HK-2 (cell line): ENCODE data around the gene ADK.
"Not testable (repeated sequence)": the region's sequence is repeated elsewhere in the genome, so short reads cannot be mapped to it uniquely, and the experiment has no call there.

Experiments
- DNase-seq: peaks from one replicate; pipeline ENCODE4 v3.0.0-alpha.2; 2018; ENCODE audit not compliant: unreplicated experiment

Gene ADK

GRCh38 chr10:74300074-74300621 is 149.1 kb downstream of the ADK start:
- not testable (repeated sequence) for DNase-seq

- no peak for DNase-seq
Measured at GRCh38 chr10:74300666-74301065, 149.6 kb downstream of the ADK start.

- no peak for DNase-seq
Measured at GRCh38 chr10:74305730-74306129, 154.7 kb downstream of the ADK start.

GRCh38 chr10:74306227-74306982 is 155.4 kb downstream of the ADK start:
- DNase-seq = no peak

GRCh38 chr10:74307061-74307651 is 156.1 kb downstream of the ADK start:
- no peak for DNase-seq

GRCh38 chr10:74310652-74311257 is 159.7 kb downstream of the ADK start:
- DNase-seq = no peak

GRCh38 chr10:74314166-74314565 is 163.1 kb downstream of the ADK start:
- DNase-seq = no peak

- DNase-seq = no peak
Measured at GRCh38 chr10:74320026-74320425, 169.0 kb downstream of the ADK start.

- DNase-seq = no peak
Measured at GRCh38 chr10:74320717-74321116, 169.7 kb downstream of the ADK start.

GRCh38 chr10:74322141-74322540 is 171.1 kb downstream of the ADK start:
- DNase-seq = no peak

GRCh38 chr10:74322565-74322964 is 171.5 kb downstream of the ADK start:
- no peak for DNase-seq

- no peak for DNase-seq
Measured at GRCh38 chr10:74328388-74328787, 177.4 kb downstream of the ADK start.

- peak; percentile 11 for DNase-seq
Measured at GRCh38 chr10:74329873-74330272, 178.9 kb downstream of the ADK start.

- no peak for DNase-seq
Measured at GRCh38 chr10:74330646-74331045, 179.6 kb downstream of the ADK start.

GRCh38 chr10:74332398-74332797 is 181.4 kb downstream of the ADK start:
- DNase-seq = no peak

GRCh38 chr10:74333174-74333573 is 182.2 kb downstream of the ADK start:
- no peak for DNase-seq

- DNase-seq = no peak
Measured at GRCh38 chr10:74334221-74334620, 183.2 kb downstream of the ADK start.

GRCh38 chr10:74335501-74335900 is 184.5 kb downstream of the ADK start:
- DNase-seq = no peak

- no peak for DNase-seq
Measured at GRCh38 chr10:74337330-74338016, 186.5 kb downstream of the ADK start.

- no peak for DNase-seq
Measured at GRCh38 chr10:74342991-74343390, 192.0 kb downstream of the ADK start.

GRCh38 chr10:74343804-74344203 is 192.8 kb downstream of the ADK start:
- no peak for DNase-seq

GRCh38 chr10:74344306-74344705 is 193.3 kb downstream of the ADK start:
- DNase-seq = no peak
